Measurements from ENCODE around the gene HPSE2. TPM values are rescaled to one million over a fixed set of nuclear protein-coding genes. Genes with fewer than 3 reads are reported as not detected.

The HPSE2 gene
- total RNA-seq, 1 experiment from 2014 or later = 0.20 TPM

DNA sequence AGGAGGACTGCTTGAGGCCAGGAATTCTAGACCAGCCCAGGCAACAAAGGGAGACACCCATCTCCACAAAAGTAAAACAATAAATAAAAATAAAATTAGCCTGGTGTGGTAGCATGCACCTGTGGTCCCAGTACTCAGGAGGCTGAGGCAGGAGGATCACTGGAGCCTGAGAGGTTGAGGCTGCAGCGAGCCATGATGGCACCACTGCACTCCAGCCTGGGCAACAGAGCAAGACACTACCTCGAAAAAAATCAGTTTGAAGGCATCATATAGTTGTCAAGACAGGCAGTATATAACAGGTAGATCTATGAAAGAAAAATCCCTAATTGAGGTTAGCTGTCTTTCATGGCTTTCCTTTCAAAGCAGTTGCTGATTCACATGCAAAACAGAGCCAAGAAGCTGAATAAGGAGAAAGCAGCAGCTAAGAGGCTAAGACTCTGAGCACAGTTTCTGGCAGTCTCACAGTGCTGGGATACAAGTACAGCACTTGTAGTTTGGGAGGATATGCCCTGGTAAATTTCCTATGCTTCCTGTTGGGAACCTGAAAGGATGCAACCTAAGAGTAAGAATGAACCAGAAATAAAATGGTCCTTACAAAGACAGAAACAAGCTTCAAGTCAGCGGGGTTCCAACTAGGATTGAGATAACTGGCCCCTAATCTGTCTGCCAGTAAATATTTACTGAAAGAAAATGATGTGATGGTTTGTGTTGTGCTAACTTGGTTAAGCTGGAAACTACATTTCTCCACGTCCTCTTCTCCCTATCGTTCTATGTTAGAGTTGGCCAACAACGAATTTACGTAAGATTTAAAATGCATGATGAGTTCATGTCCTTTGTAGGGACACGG is 420.4 kb downstream of the HPSE2 start:
- DNase-seq = peak; percentile 31
- H4K5ac ChIP-seq (ENCODE audit: insufficient read length, low read depth, low read length) = no peak overlapping the region
- H3K4ac ChIP-seq (ENCODE audit: low read depth, low read length) = no peak overlapping the region
- no peaks in the 10 kb centered on the region for H3K4me1 ChIP-seq (ENCODE audit: insufficient read depth, low read length)
- no peak overlapping the region for H3K9ac ChIP-seq (ENCODE audit: extremely low read depth, insufficient read length, low read length)
- H2BK120ac ChIP-seq (ENCODE audit: low read depth, low read length, poor library complexity, severe bottlenecking) = no peak overlapping the region
- H3K27ac ChIP-seq (ENCODE audit: insufficient read length, low read depth, low read length) = no peak overlapping the region
- no peak overlapping the region for H4K91ac ChIP-seq (ENCODE audit: insufficient read length, low read depth, low read length)
- Mint-ChIP-seq H3K4me3 (no peak overlapping the region), H3K27ac (peak overlapping the region in 2 of 3 experiments; percentile 1 to 61; a peak in 2 of 7 replicates), H3K27me3 (ENCODE audit: low read depth) (no peaks in the 10 kb centered on the region), H3K4me1 (peaks cover 8 to 13% of the 10 kb centered on the region in 2 experiments), H3K9me3 (no peaks in the 10 kb centered on the region; a peak in 1 of 5 replicates), H3K36me3 (ENCODE audit: insufficient read depth in 1 of 3, low read depth in 3 of 3) (no peaks in the 10 kb centered on the region)
- no peak overlapping the region for H3K4me2 ChIP-seq (ENCODE audit: insufficient read depth, insufficient read length, low read length)
- H3K9me3 ChIP-seq (ENCODE audit: control insufficient read depth, low read depth, low read length) = no peaks in the 10 kb centered on the region
- H3K27me3 ChIP-seq (ENCODE audit: insufficient read depth, low read length) = no peaks in the 10 kb centered on the region
- H2BK20ac ChIP-seq (ENCODE audit: low read depth, low read length, poor library complexity, severe bottlenecking) = no peak overlapping the region
- H2AK5ac ChIP-seq (ENCODE audit: insufficient read length, low read length) = no peak overlapping the region
- no peak overlapping the region for H2BK5ac ChIP-seq (ENCODE audit: insufficient read length, low read length)
- no peak overlapping the region for H3K56ac ChIP-seq (ENCODE audit: insufficient read length, low read depth, low read length)
- H3K79me1 ChIP-seq (ENCODE audit: insufficient read depth, low read depth, low read length, poor library complexity, severe bottlenecking) = no peaks in the 10 kb centered on the region
- H4K8ac ChIP-seq (replicated peaks; ENCODE audit: insufficient read length, low read depth, low read length) = no peak overlapping the region
- no peak overlapping the region for H2BK15ac ChIP-seq (ENCODE audit: low read depth, low read length)
- H3K14ac ChIP-seq (ENCODE audit: insufficient read depth, low read length) = no peak overlapping the region
- no peak overlapping the region for H3K18ac ChIP-seq (ENCODE audit: insufficient read length, low read depth, low read length)
- TF ChIP-seq CTCF (conservative IDR thresholded peaks at IDR 0.05) = no peak
- no peak overlapping the region for H3K23ac ChIP-seq (ENCODE audit: insufficient read length, low read depth, low read length)
- no CpG with 5 or more reads among the region's 8 CpGs for WGBS (ENCODE audit: extremely low coverage, insufficient read length, low lambda C conversion rate)
- H3T11ph ChIP-seq (ENCODE audit: low read length) = no peak overlapping the region
- H2BK12ac ChIP-seq (ENCODE audit: insufficient read length, low read depth, low read length) = no peak overlapping the region
- H4K20me1 ChIP-seq (ENCODE audit: control insufficient read depth, insufficient read depth, insufficient read length) = no peaks in the 10 kb centered on the region
- no peaks in the 10 kb centered on the region for H3K23me2 ChIP-seq (ENCODE audit: insufficient read length, low read depth, low read length, poor library complexity, severe bottlenecking)
- no peak overlapping the region for H2AFZ ChIP-seq (ENCODE audit: low read length)
- no peaks in the 10 kb centered on the region for H3K79me2 ChIP-seq (ENCODE audit: insufficient read depth, low read length)
